ENCODE results near the gene TP73.

The TP73 gene

GRCh38 chr1:3651026-3651929 lies 1.0 kb upstream of the TP73 start:
- no peak for TF ChIP-seq CTCF (IDR thresholded peaks at IDR 0.05; ENCODE audit: low read depth, low read length)
- DNase-seq (ENCODE audit: extremely low read depth, low read depth) = no peak

GRCh38 chr1:3652548-3653285 lies 401 bp downstream of the TP73 start:
- no peak for TF ChIP-seq CTCF (IDR thresholded peaks at IDR 0.05; ENCODE audit: low read depth, low read length)
- DNase-seq (ENCODE audit: extremely low read depth, low read depth) = no peak

GRCh38 chr1:3653286-3653618 lies 936 bp downstream of the TP73 start:
- no peak for DNase-seq (ENCODE audit: extremely low read depth, low read depth)
- TF ChIP-seq CTCF (IDR thresholded peaks at IDR 0.05; ENCODE audit: low read depth, low read length) = no peak

- TF ChIP-seq CTCF (IDR thresholded peaks at IDR 0.05; ENCODE audit: low read depth, low read length) = no peak
- DNase-seq (ENCODE audit: extremely low read depth, low read depth) = no peak
Observed at GRCh38 chr1:3654549-3655281, 2.4 kb downstream of the TP73 start.

- TF ChIP-seq CTCF (IDR thresholded peaks at IDR 0.05; ENCODE audit: low read depth, low read length) = no peak
- DNase-seq (ENCODE audit: extremely low read depth, low read depth) = no peak
Observed at GRCh38 chr1:3656450-3657095, 4.3 kb downstream of the TP73 start.

GRCh38 chr1:3657096-3657475 lies 4.8 kb downstream of the TP73 start:
- no peak for TF ChIP-seq CTCF (IDR thresholded peaks at IDR 0.05; ENCODE audit: low read depth, low read length)
- no peak for DNase-seq (ENCODE audit: extremely low read depth, low read depth)
